Endothelial cell of umbilical vein (primary cell): ENCODE measurements around the gene OCA2. TPM values are rescaled to one million over a fixed set of nuclear protein-coding genes. Genes with fewer than 3 reads are reported as not detected.

Experiments used
- BruUV-seq: library from RNA; stranded (reverse); fragments of 400-500 nt; replicated peaks from 2 replicates; lab custom pipeline; 2021; lab: Mats Ljungman, UMichigan
- CTCF ChIA-PET: fragments of 300-600, 350-600 bp; sonication (Branson Sonifier 250); formaldehyde crosslinking; loops from one replicate; lab custom pipeline; 2021; ENCODE audit warnings: antibody characterized with exemption, inconsistent platforms; lab: Charles Lee
- POLR2A ChIA-PET: fragments of 300-600, 350-600 bp; sonication (Branson Sonifier 250); formaldehyde crosslinking; loops from one replicate; lab custom pipeline; 2021; ENCODE audit warnings: antibody characterized with exemption, inconsistent platforms; lab: Charles Lee
- DNase-seq: peaks from one replicate; pipeline ENCODE4 v3.0.0-alpha.2; 2011; ENCODE audit warnings: low read depth, low spot score
- FAIRE-seq: peaks from 2 replicates; lab custom pipeline; 2011; peaks lifted over from hg19 to GRCh38; lab: Jason Lieb, UNC
- H2AFZ ChIP-seq: 2 replicates; pipeline ENCODE4 v1.6.0; 2012; ENCODE audit warnings: low read depth, low read length, control low read depth, inconsistent platforms
- H3K27ac ChIP-seq: 2 replicates; pipeline ENCODE4 v1.5.1; 2011; ENCODE audit warnings: low read depth, mild to moderate bottlenecking, control low read depth, low read length, moderate library complexity; ENCODE audit not compliant: insufficient read depth
- H3K27me3 ChIP-seq, 2 experiments: 2 replicates each; pipeline versions ENCODE4 v1.6.0 to v1.6.1; 2011; ENCODE audit warnings: low read length in 2 of 2, mixed read lengths in 1 of 2; ENCODE audit not compliant: control insufficient read depth in 2 of 2, insufficient read depth in 2 of 2
- H3K36me3 ChIP-seq, 2 experiments: 2 replicates in 1 of 2; 3 replicates in 1 of 2; pipeline ENCODE4 v1.5.1; 2011; ENCODE audit warnings: low read length in 2 of 2, mild to moderate bottlenecking in 1 of 2, moderate library complexity in 1 of 2; ENCODE audit not compliant: control insufficient read depth in 2 of 2, insufficient read depth in 2 of 2; ENCODE audit errors: extremely low read depth in 1 of 2
- H3K4me1 ChIP-seq: 3 replicates; pipeline ENCODE4 v1.5.1; 2011; ENCODE audit warnings: mild to moderate bottlenecking, low read length; ENCODE audit not compliant: control insufficient read depth, insufficient read depth; ENCODE audit errors: extremely low read depth
- H3K4me2 ChIP-seq: 2 replicates; pipeline ENCODE4 v1.6.1; 2011; ENCODE audit warnings: low read length, control low read depth, mixed read lengths; ENCODE audit not compliant: insufficient read depth
- H3K4me3 ChIP-seq, 3 experiments: fragments of 200-600 bp in 1 of 3; sonication (generic), shearing (Covaris generic) in 1 of 3; replicated peaks in 1 of 3; 2 replicates each; pipeline ENCODE4 v1.5.1; 2011 to 2016; ENCODE audit warnings: control low read depth in 3 of 3, low read length in 3 of 3, mild to moderate bottlenecking in 2 of 3, inconsistent platforms in 1 of 3, low read depth in 1 of 3, moderate library complexity in 1 of 3; ENCODE audit not compliant: insufficient read depth in 1 of 3
- H3K79me2 ChIP-seq: 2 replicates; pipeline ENCODE4 v1.6.0; 2012; ENCODE audit warnings: low read length, inconsistent platforms; ENCODE audit not compliant: control insufficient read depth, insufficient read depth
- H3K9ac ChIP-seq: replicated peaks from 2 replicates; pipeline ENCODE3; 2011; ENCODE audit warnings: low read length, control low read depth; ENCODE audit not compliant: insufficient read depth; ENCODE audit errors: extremely low read depth
- H3K9me1 ChIP-seq: replicated peaks from 3 replicates; pipeline ENCODE4 v1.6.0; 2011; ENCODE audit warnings: mild to moderate bottlenecking, low read length; ENCODE audit not compliant: control insufficient read depth, insufficient read depth; ENCODE audit errors: extremely low read depth
- H3K9me3 ChIP-seq: replicated peaks from 2 replicates; pipeline ENCODE4 v1.5.1; 2012; ENCODE audit warnings: low read length, inconsistent platforms; ENCODE audit not compliant: control insufficient read depth, insufficient read depth
- H4K20me1 ChIP-seq: replicated peaks from 2 replicates; pipeline ENCODE3; 2011; ENCODE audit warnings: mild to moderate bottlenecking, low read length; ENCODE audit not compliant: control insufficient read depth, insufficient read depth; ENCODE audit errors: extremely low read depth
- CTCF ChIP-seq, 2 donors: IDR thresholded peaks; 1 replicate in 1 of 2; 2 replicates in 1 of 2; pipeline ENCODE4 v1.5.1; 2011; ENCODE audit warnings: low read length in 2 of 2, mild to moderate bottlenecking in 2 of 2, moderate library complexity in 2 of 2, control low read depth in 1 of 2, inconsistent platforms in 1 of 2, low read depth in 1 of 2; ENCODE audit not compliant: insufficient read depth in 1 of 2; ENCODE audit errors: extremely low read depth in 1 of 2
- EZH2 ChIP-seq: IDR thresholded peaks from 2 replicates; pipeline ENCODE4 v1.6.1; 2012; ENCODE audit warnings: borderline replicate concordance, low read depth, mild to moderate bottlenecking, moderate library complexity, low read length, inconsistent platforms; ENCODE audit not compliant: severe bottlenecking
- FOS ChIP-seq: IDR thresholded peaks from 2 replicates; pipeline ENCODE4 v1.6.1; 2011; ENCODE audit warnings: mild to moderate bottlenecking, low read length, moderate library complexity, borderline replicate concordance; ENCODE audit not compliant: insufficient read depth
- GATA2 ChIP-seq: IDR thresholded peaks from 2 replicates; pipeline ENCODE4 v1.7.0; 2011; ENCODE audit warnings: low read depth, mild to moderate bottlenecking, moderate library complexity, mixed read lengths, low read length; ENCODE audit not compliant: insufficient read length, insufficient read depth
- JUN ChIP-seq: IDR thresholded peaks from 2 replicates; pipeline ENCODE4 v1.6.1; 2011; ENCODE audit warnings: borderline replicate concordance, low read depth; ENCODE audit not compliant: insufficient read length, insufficient read depth
- MYC ChIP-seq: IDR thresholded peaks from one replicate; pipeline ENCODE4 v1.6.1; 2011; ENCODE audit warnings: mild to moderate bottlenecking, low read depth, low read length
- POLR2A ChIP-seq: IDR thresholded peaks from 2 replicates; pipeline ENCODE4 v1.6.1; 2012; ENCODE audit warnings: low read depth, mild to moderate bottlenecking, control low read depth, low read length
- POLR2AphosphoS5 ChIP-seq: IDR thresholded peaks from 2 replicates; pipeline ENCODE4 v1.6.1; 2012; ENCODE audit warnings: low read depth, mild to moderate bottlenecking, control low read depth, low read length, moderate library complexity; ENCODE audit not compliant: insufficient read depth
- dilution Hi-C: fragments of 300-500 bp; cut with MboI; formaldehyde crosslinking; loops from one replicate; pipeline ENCODE4 v1.15.0; 2019; ENCODE audit warnings: low sequenced_read_pairs; ENCODE audit not compliant: extremely low pct_ligation_motif_present
- intact Hi-C: fragments of 100-400 bp; cut with micrococcal nuclease; formaldehyde crosslinking; loops from one replicate; pipeline ENCODE4 v1.10.0; 2022
- polyA plus RNA-seq, 4 experiments: library from polyadenylated mRNA; depleted of rRNA in 3 of 4; stranded (reverse) in 3 of 4; unstranded in 1 of 4; fragments of >200 nt; gene quantifications; 2 replicates each; pipeline versions ENCODE4 v1.2.1 to v1.2.3, GENCODE V29; 2011 to 2012; ENCODE audit warnings: missing spikeins in 1 of 4
- total RNA-seq: library from RNA; stranded (reverse); gene quantifications from 2 replicates; pipeline ENCODE4 v1.2.3, GENCODE V29; 2021
- TF ChIP-seq, protein P1 (sequence below): IDR thresholded peaks from 2 replicates; pipeline ENCODE4 v1.6.1; 2011; ENCODE audit not compliant: insufficient read depth, insufficient read length

The OCA2 gene
- total and polyA plus RNA-seq, 2 donors (not counting 3 experiments of a cell fraction or from before 2014, with no cell fraction given): not detected

DNA sequence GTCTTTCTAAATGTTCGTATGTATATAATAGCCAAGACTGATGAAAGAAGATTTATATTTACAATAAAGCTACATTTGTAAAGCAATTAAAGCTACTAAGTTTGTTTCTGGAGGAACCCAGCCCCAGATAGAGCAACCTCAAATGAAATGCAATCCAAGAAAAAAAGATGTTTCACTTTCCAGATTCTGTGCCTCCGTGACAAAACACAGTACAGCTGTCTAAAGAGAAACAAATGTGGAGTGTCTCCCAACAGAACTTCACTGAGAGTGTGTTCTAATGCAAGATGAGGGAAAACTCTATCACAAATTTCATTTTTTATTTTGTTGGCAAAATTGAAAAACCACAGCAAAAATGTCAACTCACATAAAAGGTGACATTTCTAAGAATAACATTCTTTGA lies 317.0 kb downstream of the OCA2 start:
- Histone ChIP-seq H2AFZ (no peak overlapping the region), H3K4me2 (no peak overlapping the region), H4K20me1 (no peaks in the 10 kb centered on the region), H3K9me3 (peaks cover 11% of the 10 kb centered on the region), H3K4me1 (no peaks in the 10 kb centered on the region), H3K79me2 (no peaks in the 10 kb centered on the region), H3K27me3 (no peaks in the 10 kb centered on the region), H3K4me3 (no peak overlapping the region), H3K36me3 (no peaks in the 10 kb centered on the region), H3K9ac (no peak overlapping the region), H3K9me1 (no peaks in the 10 kb centered on the region), H3K27ac (no peak overlapping the region)
- no peak for TF ChIP-seq POLR2A
- no peak for TF ChIP-seq FOS
- TF ChIP-seq EZH2: no peak
- no peak for TF ChIP-seq GATA2
- TF ChIP-seq, protein P1, sequence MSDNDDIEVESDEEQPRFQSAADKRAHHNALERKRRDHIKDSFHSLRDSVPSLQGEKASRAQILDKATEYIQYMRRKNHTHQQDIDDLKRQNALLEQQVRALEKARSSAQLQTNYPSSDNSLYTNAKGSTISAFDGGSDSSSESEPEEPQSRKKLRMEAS: no peak
- TF ChIP-seq JUN: no peak
- TF ChIP-seq CTCF (IDR thresholded peaks at IDR 0.05; ENCODE audit: extremely low read depth in 1 of 2, insufficient read depth in 1 of 2, low read depth in 1 of 2, low read length in 2 of 2): no peak
- TF ChIP-seq MYC: no peak
- TF ChIP-seq POLR2AphosphoS5: no peak
- POLR2A ChIA-PET: interaction anchor here (0.6 kb wide), 1 partner anchor 260 kb away, joined by 3 read pairs; no protein-coding TSS in a partner anchor
- FAIRE-seq (no peak), DNase-seq (no peak)
- dilution Hi-C loops: no loop called here
- BruUV-seq: no TSS peak
- CTCF ChIA-PET: no interaction called here
- intact Hi-C loops: no loop called here
